GM12872 (cell line): ENCODE results near the gene OTUD4.

Experiments
- CTCF ChIP-seq: IDR thresholded peaks from 3 replicates; pipeline ENCODE4 v1.5.1; 2011; ENCODE audit warnings: low read depth, mild to moderate bottlenecking, low read length, moderate library complexity; ENCODE audit not compliant: insufficient read depth

The OTUD4 gene

GRCh38 chr4:145102619-145103018, 77.8 kb downstream of the OTUD4 start:
- TF ChIP-seq CTCF, result no peak

- TF ChIP-seq CTCF, result no peak
Observed at GRCh38 chr4:145101091-145101490, 79.3 kb downstream of the OTUD4 start.

GRCh38 chr4:145099653-145100052, 80.7 kb downstream of the OTUD4 start:
- no peak for TF ChIP-seq CTCF

- no peak for TF ChIP-seq CTCF
Observed at GRCh38 chr4:145098675-145099037, 81.7 kb downstream of the OTUD4 start.

GRCh38 chr4:145097821-145098674, 82.3 kb downstream of the OTUD4 start, which contains the start of the genes ABCE1 and ANAPC10:
ABCE1 (plus strand) TSS chr4:145098311; CDS start chr4:145104413, 6,102 bp downstream.
ANAPC10 (minus strand) TSS chr4:145098196; CDS start chr4:145096099, 2,097 bp downstream.
- TF ChIP-seq CTCF, result no peak

- no peak for TF ChIP-seq CTCF
Observed at GRCh38 chr4:145097331-145097820, 83.0 kb downstream of the OTUD4 start.

GRCh38 chr4:145093638-145094037, 86.8 kb downstream of the OTUD4 start:
- no peak for TF ChIP-seq CTCF
